NOMO-1 treated with dmso at 0.1 percent for 144 hours (cell line): ENCODE data around the gene TFCP2L1.

Experiments used
- DNase-seq: peaks from one replicate; lab custom pipeline; 2025; ENCODE audit not compliant: unreplicated experiment; lab: John Stamatoyannopoulos, UW

TFCP2L1 gene

GRCh38 chr2:121200011-121200347, 85.0 kb downstream of the TFCP2L1 start:
- DNase-seq, result no peak

GRCh38 chr2:121199281-121200010, 85.6 kb downstream of the TFCP2L1 start:
- no peak for DNase-seq

GRCh38 chr2:121197369-121198091, 87.5 kb downstream of the TFCP2L1 start:
- peak; percentile 85 for DNase-seq

GRCh38 chr2:121196849-121197155, 88.2 kb downstream of the TFCP2L1 start:
- DNase-seq, result no peak

- DNase-seq, result no peak
Observed at GRCh38 chr2:121196132-121196848, 88.7 kb downstream of the TFCP2L1 start.

GRCh38 chr2:121195036-121195435, 90.0 kb downstream of the TFCP2L1 start:
- DNase-seq, result no peak

- no peak for DNase-seq
Observed at GRCh38 chr2:121194626-121195025, 90.4 kb downstream of the TFCP2L1 start.

- no peak for DNase-seq
Observed at GRCh38 chr2:121193185-121193584, 91.8 kb downstream of the TFCP2L1 start.

- DNase-seq, result no peak
Observed at GRCh38 chr2:121192576-121192975, 92.4 kb downstream of the TFCP2L1 start.

- no peak for DNase-seq
Observed at GRCh38 chr2:121191191-121192170, 93.5 kb downstream of the TFCP2L1 start.

GRCh38 chr2:121189661-121190381, 95.2 kb downstream of the TFCP2L1 start:
- DNase-seq, result no peak

GRCh38 chr2:121189011-121189410, 96.0 kb downstream of the TFCP2L1 start:
- DNase-seq, result peak; percentile 14

- DNase-seq, result no peak
Observed at GRCh38 chr2:121187982-121188411, 97.0 kb downstream of the TFCP2L1 start.

- DNase-seq, result no peak
Observed at GRCh38 chr2:121187351-121187981, 97.5 kb downstream of the TFCP2L1 start.

- DNase-seq, result no peak
Observed at GRCh38 chr2:121186261-121186660, 98.7 kb downstream of the TFCP2L1 start.

- no peak for DNase-seq
Observed at GRCh38 chr2:121185571-121186074, 99.4 kb downstream of the TFCP2L1 start.

- no peak for DNase-seq
Observed at GRCh38 chr2:121185111-121185510, 99.9 kb downstream of the TFCP2L1 start.

GRCh38 chr2:121184248-121184862, 100.6 kb downstream of the TFCP2L1 start:
- DNase-seq, result no peak

GRCh38 chr2:121182520-121182919, 102.5 kb downstream of the TFCP2L1 start:
- DNase-seq, result no peak
